Limb (tissue), 2 donors: ENCODE data around the gene LECT2.

ENCODE experiments used
- DNase-seq, 2 donors: peaks; one replicate each; pipeline ENCODE4 v3.0.0-alpha.2; 2016; ENCODE audit errors: extremely low spot score in 2 of 2

The LECT2 gene

GRCh38 chr5:135954899-135955298 lies at the start of gene LECT2:
Gene LECT2, minus strand, starts transcription at chr5:135954983. Its CDS starts 150 bp downstream, at chr5:135954833.
- no peak for DNase-seq

GRCh38 chr5:136004436-136004835 lies 49.7 kb upstream of the LECT2 start:
- DNase-seq: peak in 1 of 2 donors; percentile 8

DNA sequence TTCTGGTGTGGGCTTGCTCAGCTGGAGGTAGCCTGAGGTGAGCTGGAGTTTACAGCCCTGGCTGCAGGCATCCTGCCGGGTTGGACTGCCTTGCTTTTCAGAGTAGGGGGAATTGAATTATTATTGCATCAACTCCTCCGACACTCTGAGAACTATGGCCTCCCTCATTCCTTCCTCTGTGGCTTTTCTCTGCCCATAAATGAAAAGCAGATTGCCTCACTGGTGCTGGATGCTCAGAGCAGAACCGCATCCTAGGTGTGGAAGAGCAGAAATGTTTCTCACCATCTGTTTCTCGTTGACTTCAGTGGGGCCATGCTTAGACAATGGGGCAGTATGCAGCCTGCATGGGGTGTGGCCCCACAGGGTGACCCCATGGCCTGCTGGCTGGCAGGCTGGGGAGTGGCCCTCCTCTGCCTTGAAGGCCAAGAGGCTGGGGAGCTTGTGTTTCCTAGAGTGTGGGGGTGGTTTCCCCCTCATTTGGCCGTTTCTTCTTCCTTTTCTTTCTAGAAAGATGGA lies 46.7 kb upstream of the LECT2 start:
- peak; percentile 57 to 70 for DNase-seq

GRCh38 chr5:136000932-136001331 lies 46.1 kb upstream of the LECT2 start:
- no peak for DNase-seq

- DNase-seq: no peak
These were observed 45.4 kb upstream of the LECT2 start for GRCh38 chr5:136000147-136000546.

GRCh38 chr5:135999406-136000139 lies 44.8 kb upstream of the LECT2 start:
- DNase-seq: peak in 1 of 2 donors; percentile 34

- DNase-seq: peak in 1 of 2 donors; percentile 6
These were observed 44.1 kb upstream of the LECT2 start for GRCh38 chr5:135998889-135999288.

GRCh38 chr5:135997673-135998335 lies 43.0 kb upstream of the LECT2 start:
- peak in 1 of 2 donors; percentile 17 for DNase-seq

GRCh38 chr5:135996611-135997010 lies 41.8 kb upstream of the LECT2 start:
- peak in 1 of 2 donors; percentile 6 for DNase-seq

DNA sequence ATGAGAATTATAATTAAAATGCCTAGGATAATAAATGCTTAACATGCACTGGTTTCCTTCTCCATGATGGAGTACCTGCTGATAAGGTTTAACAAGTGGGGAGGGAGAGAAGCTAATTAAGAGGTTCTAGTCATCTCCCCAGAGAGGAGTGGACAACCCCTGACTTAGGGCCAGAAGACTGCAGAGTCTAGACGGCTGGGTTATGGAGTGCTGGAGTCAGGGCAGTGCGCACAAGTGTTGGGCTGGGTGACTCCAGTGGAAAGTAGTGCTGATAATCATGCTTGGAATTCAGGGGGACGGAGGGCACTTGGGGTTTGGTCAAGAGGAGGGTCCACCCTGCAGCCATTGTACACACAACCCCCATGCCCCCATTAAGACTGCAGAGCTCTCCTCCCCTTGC lies 41.2 kb upstream of the LECT2 start:
- DNase-seq: peak in 1 of 2 donors; percentile 21

GRCh38 chr5:135993880-135994636 lies 39.3 kb upstream of the LECT2 start:
- peak; percentile 53 to 66 for DNase-seq

DNA sequence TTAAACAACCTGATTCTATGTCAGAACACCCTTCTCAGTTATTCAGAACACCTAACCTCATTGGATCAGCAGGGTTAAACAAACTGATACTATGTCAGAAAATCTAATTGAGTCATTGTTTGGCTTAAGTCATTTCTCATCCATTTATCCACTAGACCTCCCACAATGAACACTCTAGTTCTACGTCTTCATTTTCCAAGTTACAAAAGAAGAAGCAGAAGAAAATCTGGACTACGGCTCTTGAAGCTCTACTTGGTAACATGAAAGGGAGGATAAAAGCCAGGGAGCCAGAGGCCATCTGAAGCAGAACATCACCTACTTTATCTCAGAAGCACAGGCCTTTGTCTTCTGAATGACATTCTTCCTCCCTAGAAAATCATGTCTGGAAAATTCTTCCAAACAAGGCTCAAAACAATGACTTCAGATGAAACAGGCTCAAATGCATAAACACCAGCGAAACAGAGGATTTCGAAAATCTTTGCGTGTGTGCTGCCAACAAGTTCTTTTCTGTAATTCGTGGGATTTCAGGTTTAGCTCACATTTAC lies 38.6 kb upstream of the LECT2 start:
- no peak for DNase-seq

DNA sequence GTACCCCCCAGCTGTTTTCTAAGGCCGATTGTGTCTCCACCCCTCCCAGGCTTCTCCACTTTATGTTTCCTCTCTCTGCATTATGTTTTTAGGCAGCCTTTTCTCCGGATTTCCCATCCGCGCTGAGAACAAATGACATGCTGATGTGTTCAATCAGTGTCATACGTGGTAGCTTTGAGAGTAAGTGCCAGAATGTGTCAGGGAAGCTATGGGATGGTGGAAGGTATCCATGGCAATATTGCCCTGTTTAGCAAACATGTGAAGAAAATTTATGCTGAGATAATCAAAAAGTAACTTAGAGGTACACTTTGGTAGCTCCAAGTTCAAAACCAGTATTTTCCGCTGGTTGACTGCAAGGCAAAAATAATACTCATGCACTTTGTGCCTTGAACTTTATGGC lies 36.6 kb upstream of the LECT2 start:
- peak in 1 of 2 donors; percentile 27 for DNase-seq

DNA sequence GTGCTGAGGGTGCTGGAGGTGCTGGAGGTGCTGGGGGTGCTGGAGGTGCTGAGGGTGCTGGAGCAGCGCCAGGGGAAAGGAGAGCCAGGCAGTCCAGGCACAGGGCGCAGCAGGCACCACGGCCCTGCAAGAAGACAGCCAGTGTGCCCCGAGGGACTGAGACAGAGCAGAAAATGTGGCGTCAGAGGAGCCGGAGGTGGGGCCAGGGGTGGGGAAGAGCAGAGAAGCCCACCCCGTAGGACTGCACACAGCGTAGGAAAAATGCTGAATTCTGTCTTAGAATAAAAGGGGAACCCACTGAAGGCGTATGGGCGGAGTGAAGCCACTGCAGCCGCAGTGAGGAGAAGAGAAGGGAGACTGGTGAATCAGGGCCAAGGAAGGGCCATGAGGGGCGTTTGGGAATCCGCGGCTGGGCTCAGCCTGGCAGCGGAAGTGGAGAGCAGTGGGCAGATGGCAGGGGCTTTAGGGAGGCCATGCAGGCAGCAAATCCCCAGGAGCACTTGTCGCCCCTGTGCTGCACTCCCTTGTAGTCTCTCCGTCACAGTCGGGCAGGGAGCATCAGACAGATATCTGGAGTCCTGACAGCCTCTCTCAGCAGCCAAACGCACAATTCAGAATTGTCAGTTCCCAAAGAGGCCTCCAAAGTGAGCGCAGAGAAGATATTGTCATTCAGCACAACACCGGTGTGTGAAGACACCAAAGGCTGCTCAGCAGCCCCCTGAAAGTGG lies 35.9 kb upstream of the LECT2 start:
- DNase-seq: no peak

GRCh38 chr5:135989686-135990085 lies 34.9 kb upstream of the LECT2 start:
- DNase-seq: no peak

DNA sequence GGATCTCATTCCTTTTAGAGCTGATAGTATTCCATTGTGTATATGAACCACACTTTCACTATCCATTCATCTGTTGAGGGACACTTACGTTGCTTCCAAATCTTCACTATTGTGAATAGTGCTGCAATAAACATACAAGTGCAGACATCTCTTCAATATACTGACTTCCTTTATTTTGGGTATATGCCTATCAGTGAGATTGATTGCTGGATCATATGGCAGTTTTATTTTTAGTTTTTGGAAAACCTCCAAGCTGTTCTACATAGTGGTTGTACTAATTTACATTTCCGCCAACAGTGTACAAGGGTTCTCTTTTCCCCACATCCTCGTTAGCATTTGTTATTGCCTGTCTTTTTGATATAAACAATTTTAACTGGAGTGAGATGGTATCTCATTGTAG lies 33.8 kb upstream of the LECT2 start:
- DNase-seq: no peak

GRCh38 chr5:135986891-135987401 lies 32.2 kb upstream of the LECT2 start:
- DNase-seq: no peak

GRCh38 chr5:135986401-135986800 lies 31.6 kb upstream of the LECT2 start:
- no peak for DNase-seq

DNA sequence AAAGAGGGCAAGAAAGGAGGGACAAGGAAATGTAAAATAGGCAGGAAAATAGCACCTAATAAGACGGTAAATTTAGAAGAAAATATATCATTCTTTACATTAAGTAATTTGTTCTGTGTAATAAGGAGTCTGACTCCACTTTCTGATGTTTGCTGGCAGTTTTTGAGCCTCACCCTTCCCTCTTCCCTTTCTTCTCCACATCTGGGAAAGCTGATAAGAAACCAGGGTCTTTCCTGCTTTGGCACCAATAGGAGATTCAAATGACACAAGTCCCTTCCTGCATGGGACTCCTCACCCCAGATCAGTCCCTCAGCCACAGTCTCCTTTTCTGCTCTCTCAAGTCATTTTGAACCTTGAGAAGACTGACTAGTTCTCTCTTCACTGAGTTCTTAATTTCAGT lies 31.2 kb upstream of the LECT2 start:
- DNase-seq: no peak

DNA sequence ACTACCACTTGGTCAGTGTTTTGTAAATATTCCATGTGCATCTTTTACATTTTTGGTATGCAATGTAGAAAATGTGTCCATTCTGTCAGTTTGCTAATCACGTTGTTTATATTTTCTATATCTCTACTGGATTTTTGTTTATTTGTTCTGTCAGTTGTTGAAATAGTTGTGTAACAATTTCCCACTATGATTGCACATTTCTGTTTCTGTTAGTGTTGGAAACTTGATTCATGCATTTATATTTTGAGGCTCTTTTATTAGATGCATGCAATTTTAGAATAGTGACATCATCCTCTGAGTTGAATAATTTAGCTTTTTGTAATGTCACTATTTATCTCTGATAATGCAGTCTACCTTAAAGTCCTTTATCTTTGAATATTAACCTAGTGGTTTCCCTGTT lies 25.8 kb upstream of the LECT2 start:
- no peak for DNase-seq

DNA sequence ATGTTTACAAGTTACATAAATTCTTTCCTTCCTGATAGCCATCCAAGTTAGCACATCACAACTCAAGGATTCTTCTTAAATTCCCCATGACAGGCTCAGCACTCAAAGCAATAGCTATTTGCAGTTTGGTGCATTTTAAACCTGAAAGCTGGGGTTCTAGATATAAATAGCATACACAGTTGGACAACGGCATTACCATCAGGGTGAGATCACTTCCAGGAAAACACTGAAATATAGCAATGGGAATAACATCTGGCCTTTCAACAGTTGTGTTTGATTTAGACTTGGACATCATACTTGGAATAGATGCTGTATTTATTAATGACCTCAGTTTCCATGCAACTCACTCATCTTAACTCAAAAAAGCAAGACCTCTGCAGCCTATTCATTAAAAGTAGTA lies 24.7 kb upstream of the LECT2 start:
- DNase-seq: peak in 1 of 2 donors; percentile 92
